K562 (cell line): ENCODE data around the gene LTBP4. TPM values are rescaled to one million over a fixed set of nuclear protein-coding genes. Genes with fewer than 3 reads are reported as not detected.

Experiments used
- ADNP ChIP-seq: fragments of 200-800 bp; sonication (Bioruptor generic); IDR thresholded peaks from 2 replicates; pipeline ENCODE4 v1.6.1; 2016; ENCODE audit warnings: missing genetic modification characterization, missing compliant biosample characterization
- E2F3 ChIP-seq: fragments of 250-450 bp; sonication (Bioruptor Pico); IDR thresholded peaks from 2 replicates; pipeline ENCODE4 v1.4.0; 2020; ENCODE audit warnings: mild to moderate bottlenecking
- ETV5 ChIP-seq: sonication (generic); formaldehyde crosslinking; IDR thresholded peaks from 2 replicates; pipeline ENCODE4 v1.4.0; 2020; ENCODE audit warnings: low read depth, mild to moderate bottlenecking, missing genetic modification reagents
- HNRNPH1 ChIP-seq: fragments of 200-400 bp; formaldehyde crosslinking; optimal IDR thresholded peaks from 2 replicates; pipeline ENCODE3; 2017; ENCODE audit warnings: low read depth, mild to moderate bottlenecking, low read length, moderate library complexity
- KDM2B ChIP-seq: fragments of 250-450 bp; sonication (Bioruptor Pico); IDR thresholded peaks from 2 replicates; pipeline ENCODE4 v1.8.0; 2021; ENCODE audit warnings: mild to moderate bottlenecking, moderate library complexity
- KLF6 ChIP-seq: fragments of 250-450 bp; sonication (Bioruptor Pico); IDR thresholded peaks from 2 replicates; pipeline ENCODE4 v1.4.0; 2020; ENCODE audit warnings: mild to moderate bottlenecking, moderate library complexity, borderline replicate concordance
- MBD2 ChIP-seq: sonication (generic); IDR thresholded peaks from 2 replicates; pipeline ENCODE4 v1.6.1; 2016; ENCODE audit warnings: low read depth, borderline replicate concordance
- MEIS2 ChIP-seq: fragments of 450-650 bp; IDR thresholded peaks from 2 replicates; pipeline ENCODE4 v1.6.1; 2014; ENCODE audit warnings: mild to moderate bottlenecking; ENCODE audit not compliant: partially characterized antibody
- NR1H2 ChIP-seq: sonication (generic); formaldehyde crosslinking; IDR thresholded peaks from 2 replicates; pipeline ENCODE4 v1.4.0; 2020; ENCODE audit warnings: mild to moderate bottlenecking, missing genetic modification reagents
- NUFIP1 ChIP-seq: fragments of 450-650 bp; IDR thresholded peaks from 2 replicates; pipeline ENCODE4 v1.6.1; 2018; ENCODE audit not compliant: partially characterized antibody
- PHTF2 ChIP-seq: fragments of 250-450 bp; sonication (Bioruptor Pico); IDR thresholded peaks from 2 replicates; pipeline ENCODE4 v1.5.0; 2021; ENCODE audit warnings: mild to moderate bottlenecking
- PTRF ChIP-seq: fragments of 450-650 bp; IDR thresholded peaks from 2 replicates; pipeline ENCODE4 v1.6.1; 2016; ENCODE audit warnings: mild to moderate bottlenecking, missing genetic modification characterization, missing compliant biosample characterization
- PTTG1 ChIP-seq: fragments of 450-650 bp; IDR thresholded peaks from 2 replicates; pipeline ENCODE4 v1.6.1; 2016; ENCODE audit warnings: low read depth, mild to moderate bottlenecking, missing genetic modification characterization, missing compliant biosample characterization
- PYGO2 ChIP-seq: fragments of 450-650 bp; IDR thresholded peaks from 2 replicates; pipeline ENCODE4 v1.6.1; 2016; ENCODE audit warnings: mild to moderate bottlenecking, missing genetic modification characterization, moderate library complexity, missing compliant biosample characterization
- SAP30 ChIP-seq: fragments of 200-600 bp; sonication (generic); IDR thresholded peaks from 2 replicates; pipeline ENCODE4 v1.6.1; 2012; ENCODE audit warnings: borderline replicate concordance, low read depth, mild to moderate bottlenecking, moderate library complexity, low read length, control low read depth, inconsistent platforms; ENCODE audit not compliant: insufficient read depth, poor library complexity, severe bottlenecking
- ZNF146 ChIP-seq: IDR thresholded peaks from one replicate; pipeline ENCODE4 v1.6.1; 2018; ENCODE audit warnings: missing compliant biosample characterization; ENCODE audit not compliant: unreplicated experiment
- ZNF24 ChIP-seq: fragments of 450-650 bp; IDR thresholded peaks from 2 replicates; pipeline ENCODE4 v1.6.1; 2016
- polyA plus RNA-seq, 8 experiments: library from polyadenylated mRNA; depleted of rRNA in 4 of 8; stranded (reverse) in 5 of 8; unstranded in 3 of 8; fragments of >200 nt; fragmentation: Nextera tagmentation in 2 of 8; fragmentation: Illumina TruSeq in 1 of 8; extraction: Ambion mirVana in 2 of 8; extraction: Trizol in 1 of 8; gene quantifications; 2 replicates each; pipeline versions ENCODE4 v1.2.1 to v1.2.3, GENCODE V29; 2011 to 2014; ENCODE audit warnings: inconsistent platforms in 1 of 8, missing spikeins in 1 of 8
- total RNA-seq, 7 experiments: library from RNA; depleted of rRNA in 6 of 7; stranded (reverse); fragments of >200 nt in 6 of 7; fragmentation: Illumina TruSeq in 2 of 7; extraction: Trizol in 2 of 7; gene quantifications; 2 replicates each; pipeline versions ENCODE4 v1.2.1 to v1.2.3, GENCODE V29; 2011 to 2021; ENCODE audit warnings: low replicate concordance in 1 of 7
- TF ChIP-seq, protein P1 (sequence below): fragments of 250-450 bp; sonication (Bioruptor Pico); IDR thresholded peaks from 2 replicates; pipeline ENCODE4 v1.5.1; 2021; ENCODE audit warnings: mild to moderate bottlenecking
- TF ChIP-seq, protein P2 (sequence below): sonication (generic); formaldehyde crosslinking; IDR thresholded peaks from 2 replicates; pipeline ENCODE4 v1.8.0; 2022; ENCODE audit warnings: mild to moderate bottlenecking, missing genetic modification reagents
- TF ChIP-seq, protein P3 (sequence below), 3 experiments: fragments of 200-800 bp in 1 of 3; fragments of 250-450 bp in 1 of 3; fragments of 450-650 bp in 1 of 3; sonication (Bioruptor Pico) in 1 of 3; sonication (Bioruptor generic) in 1 of 3; formaldehyde crosslinking in 1 of 3; IDR thresholded peaks; 2 replicates each; pipeline versions ENCODE4 v1.6.1 to v1.8.0; 2016 to 2022; ENCODE audit warnings: mild to moderate bottlenecking in 2 of 3, missing genetic modification characterization in 2 of 3, missing compliant biosample characterization in 1 of 3, moderate library complexity in 1 of 3
- TF ChIP-seq, protein P4 (sequence below), 2 experiments: fragments of 450-650 bp; conservative IDR thresholded peaks; 2 replicates each; pipeline ENCODE4 v1.6.1; 2017; ENCODE audit warnings: mild to moderate bottlenecking in 2 of 2, moderate library complexity in 2 of 2

LTBP4 gene
- total and polyA plus RNA-seq, 9 of the 15 experiments (the other 6 are each of a cell fraction or from before 2014, with no cell fraction given), result 0.35 to 160 (median 31.6) TPM

DNA sequence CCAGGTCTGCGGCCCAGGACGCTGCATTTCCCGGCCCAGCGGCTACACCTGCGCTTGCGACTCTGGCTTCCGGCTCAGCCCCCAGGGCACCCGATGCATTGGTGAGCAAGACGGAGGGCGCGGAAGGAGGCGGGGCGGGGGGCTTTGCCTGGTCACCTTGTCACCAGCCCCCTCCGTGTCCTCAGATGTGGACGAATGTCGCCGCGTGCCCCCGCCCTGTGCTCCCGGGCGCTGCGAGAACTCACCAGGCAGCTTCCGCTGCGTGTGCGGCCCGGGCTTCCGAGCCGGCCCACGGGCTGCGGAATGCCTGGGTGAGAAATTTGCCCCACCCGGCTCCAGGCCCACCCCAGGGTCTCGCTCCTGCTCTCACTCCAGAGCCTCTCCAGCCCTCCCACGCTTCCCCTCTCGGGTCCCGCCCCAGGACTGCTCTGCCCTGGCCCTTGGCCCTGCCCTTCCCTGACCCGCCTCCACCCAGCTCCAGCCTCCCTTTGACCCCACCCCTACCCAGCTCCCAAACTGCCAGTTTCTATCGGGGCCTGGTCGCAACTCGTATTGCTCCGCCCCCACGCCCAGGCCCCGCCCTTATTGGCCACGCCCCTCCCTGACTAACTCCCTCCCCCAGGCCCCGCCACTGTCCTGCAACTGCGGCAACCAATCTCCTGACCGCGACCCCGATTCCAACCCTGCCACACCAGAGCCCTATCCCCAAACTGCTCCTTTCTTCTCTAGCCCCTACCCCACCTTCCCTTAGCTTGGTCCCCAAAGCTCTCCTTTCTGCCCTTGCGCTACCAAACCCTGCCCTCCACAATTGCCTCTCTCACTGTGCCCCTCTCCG lies 8.6 kb downstream of the LTBP4 start (continued):
- TF ChIP-seq, protein P1, sequence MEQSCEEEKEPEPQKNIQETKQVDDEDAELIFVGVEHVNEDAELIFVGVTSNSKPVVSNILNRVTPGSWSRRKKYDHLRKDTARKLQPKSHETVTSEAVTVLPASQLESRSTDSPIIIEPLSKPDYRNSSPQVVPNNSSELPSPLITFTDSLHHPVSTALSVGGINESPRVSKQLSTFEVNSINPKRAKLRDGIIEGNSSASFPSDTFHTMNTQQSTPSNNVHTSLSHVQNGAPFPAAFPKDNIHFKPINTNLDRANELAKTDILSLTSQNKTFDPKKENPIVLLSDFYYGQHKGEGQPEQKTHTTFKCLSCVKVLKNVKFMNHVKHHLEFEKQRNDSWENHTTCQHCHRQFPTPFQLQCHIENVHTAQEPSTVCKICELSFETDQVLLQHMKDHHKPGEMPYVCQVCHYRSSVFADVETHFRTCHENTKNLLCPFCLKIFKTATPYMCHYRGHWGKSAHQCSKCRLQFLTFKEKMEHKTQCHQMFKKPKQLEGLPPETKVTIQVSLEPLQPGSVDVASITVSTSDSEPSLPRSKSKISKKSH (CRISPR knock-in tag), result no peak
- TF ChIP-seq PHTF2 (no peak), PTRF (tag) (no peak), HNRNPH1 (no peak), SAP30 (no peak), E2F3 (no peak), NR1H2 (CRISPR knock-in tag) (no peak), MEIS2 (no peak), ZNF24 (no peak), KLF6 (no peak), NUFIP1 (no peak), PTTG1 (no peak), ZNF146 (CRISPR knock-in tag) (no peak), ADNP (no peak), PYGO2 (tag) (no peak), ETV5 (CRISPR knock-in tag) (0 out of 2 replicates have a peak, but pooled peaks have one; percentile 43), KDM2B (CRISPR knock-in tag) (no peak), MBD2 (no peak; the same call in 1 of the 2 replicates)
- TF ChIP-seq, protein P2, sequence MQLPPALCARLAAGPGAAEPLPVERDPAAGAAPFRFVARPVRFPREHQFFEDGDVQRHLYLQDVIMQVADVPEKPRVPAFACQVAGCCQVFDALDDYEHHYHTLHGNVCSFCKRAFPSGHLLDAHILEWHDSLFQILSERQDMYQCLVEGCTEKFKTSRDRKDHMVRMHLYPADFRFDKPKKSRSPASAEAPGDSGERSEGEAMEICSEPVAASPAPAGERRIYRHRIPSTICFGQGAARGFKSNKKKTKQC (CRISPR knock-in tag), result no peak
- TF ChIP-seq, protein P3, sequence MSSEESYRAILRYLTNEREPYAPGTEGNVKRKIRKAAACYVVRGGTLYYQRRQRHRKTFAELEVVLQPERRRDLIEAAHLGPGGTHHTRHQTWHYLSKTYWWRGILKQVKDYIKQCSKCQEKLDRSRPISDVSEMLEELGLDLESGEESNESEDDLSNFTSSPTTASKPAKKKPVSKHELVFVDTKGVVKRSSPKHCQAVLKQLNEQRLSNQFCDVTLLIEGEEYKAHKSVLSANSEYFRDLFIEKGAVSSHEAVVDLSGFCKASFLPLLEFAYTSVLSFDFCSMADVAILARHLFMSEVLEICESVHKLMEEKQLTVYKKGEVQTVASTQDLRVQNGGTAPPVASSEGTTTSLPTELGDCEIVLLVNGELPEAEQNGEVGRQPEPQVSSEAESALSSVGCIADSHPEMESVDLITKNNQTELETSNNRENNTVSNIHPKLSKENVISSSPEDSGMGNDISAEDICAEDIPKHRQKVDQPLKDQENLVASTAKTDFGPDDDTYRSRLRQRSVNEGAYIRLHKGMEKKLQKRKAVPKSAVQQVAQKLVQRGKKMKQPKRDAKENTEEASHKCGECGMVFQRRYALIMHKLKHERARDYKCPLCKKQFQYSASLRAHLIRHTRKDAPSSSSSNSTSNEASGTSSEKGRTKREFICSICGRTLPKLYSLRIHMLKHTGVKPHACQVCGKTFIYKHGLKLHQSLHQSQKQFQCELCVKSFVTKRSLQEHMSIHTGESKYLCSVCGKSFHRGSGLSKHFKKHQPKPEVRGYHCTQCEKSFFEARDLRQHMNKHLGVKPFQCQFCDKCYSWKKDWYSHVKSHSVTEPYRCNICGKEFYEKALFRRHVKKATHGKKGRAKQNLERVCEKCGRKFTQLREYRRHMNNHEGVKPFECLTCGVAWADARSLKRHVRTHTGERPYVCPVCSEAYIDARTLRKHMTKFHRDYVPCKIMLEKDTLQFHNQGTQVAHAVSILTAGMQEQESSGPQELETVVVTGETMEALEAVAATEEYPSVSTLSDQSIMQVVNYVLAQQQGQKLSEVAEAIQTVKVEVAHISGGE (CRISPR knock-in tag; IDR thresholded peaks at IDR 0.05), result no peak
- TF ChIP-seq, protein P4, sequence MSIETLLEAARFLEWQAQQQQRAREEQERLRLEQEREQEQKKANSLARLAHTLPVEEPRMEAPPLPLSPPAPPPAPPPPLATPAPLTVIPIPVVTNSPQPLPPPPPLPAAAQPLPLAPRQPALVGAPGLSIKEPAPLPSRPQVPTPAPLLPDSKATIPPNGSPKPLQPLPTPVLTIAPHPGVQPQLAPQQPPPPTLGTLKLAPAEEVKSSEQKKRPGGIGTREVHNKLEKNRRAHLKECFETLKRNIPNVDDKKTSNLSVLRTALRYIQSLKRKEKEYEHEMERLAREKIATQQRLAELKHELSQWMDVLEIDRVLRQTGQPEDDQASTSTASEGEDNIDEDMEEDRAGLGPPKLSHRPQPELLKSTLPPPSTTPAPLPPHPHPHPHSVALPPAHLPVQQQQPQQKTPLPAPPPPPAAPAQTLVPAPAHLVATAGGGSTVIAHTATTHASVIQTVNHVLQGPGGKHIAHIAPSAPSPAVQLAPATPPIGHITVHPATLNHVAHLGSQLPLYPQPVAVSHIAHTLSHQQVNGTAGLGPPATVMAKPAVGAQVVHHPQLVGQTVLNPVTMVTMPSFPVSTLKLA (conservative IDR thresholded peaks at IDR 0.05), result peak in 1 of 2 experiments; percentile 48; a peak in 2 of 4 replicates
